ENCODE data around the gene HACL1. TPM values are rescaled to one million over a fixed set of nuclear protein-coding genes. Genes with fewer than 3 reads are reported as not detected.

Gene HACL1
- polyA plus RNA-seq (ENCODE audit: insufficient read length in 4 of 4), result 10 to 100 TPM; 15.4 to 21.8 (median 19.6) TPM

DNA sequence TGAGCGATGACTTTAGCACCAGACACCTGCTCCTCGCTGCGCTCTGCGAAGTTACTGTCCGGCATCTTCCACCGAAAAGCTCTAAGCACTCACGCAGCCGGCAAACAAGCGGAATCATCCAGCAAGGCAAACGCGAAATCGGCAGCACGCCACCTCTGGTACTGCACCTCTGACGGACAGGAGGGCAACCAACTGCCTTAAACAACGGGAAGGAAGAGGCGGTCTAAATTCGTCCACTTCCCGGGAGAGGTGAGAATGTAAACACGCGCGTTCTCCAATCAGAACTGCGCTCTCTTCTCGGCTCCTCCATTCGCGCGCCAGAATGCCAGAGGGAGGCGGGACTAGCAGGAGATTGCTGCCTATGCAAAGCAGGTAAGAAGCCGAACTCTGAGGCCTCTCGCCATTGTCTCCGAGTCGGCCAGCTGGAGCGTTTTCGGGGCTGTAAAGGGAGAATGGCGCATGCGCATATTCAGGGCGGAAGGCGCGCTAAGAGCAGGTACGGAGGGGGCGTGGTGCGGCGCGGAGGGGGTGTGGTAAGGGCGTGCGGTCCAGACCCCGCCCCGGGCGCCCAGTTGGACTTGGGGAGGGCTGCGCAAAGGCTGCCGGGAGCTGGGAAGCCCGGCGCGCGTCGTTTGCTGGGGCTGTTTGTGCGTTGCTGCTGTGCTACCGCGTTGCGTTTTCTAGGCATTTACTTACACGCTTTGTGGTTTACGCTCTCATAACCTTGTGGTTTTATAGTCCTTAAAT, at the start of gene HACL1, which contains the start of gene BTD:
HACL1 (minus strand) TSS at position 171 of the 747 bp plus-strand sequence; CDS start at position 65, 106 bp downstream.
BTD (plus strand) TSS at position 347 of the 747 bp plus-strand sequence. CDS start 33,695 bp downstream, outside the sequence.
- peak; percentile 98 to 99 (median 99) for DNase-seq (ENCODE audit: low read depth in 4 of 4, low spot score in 3 of 4)

DNA sequence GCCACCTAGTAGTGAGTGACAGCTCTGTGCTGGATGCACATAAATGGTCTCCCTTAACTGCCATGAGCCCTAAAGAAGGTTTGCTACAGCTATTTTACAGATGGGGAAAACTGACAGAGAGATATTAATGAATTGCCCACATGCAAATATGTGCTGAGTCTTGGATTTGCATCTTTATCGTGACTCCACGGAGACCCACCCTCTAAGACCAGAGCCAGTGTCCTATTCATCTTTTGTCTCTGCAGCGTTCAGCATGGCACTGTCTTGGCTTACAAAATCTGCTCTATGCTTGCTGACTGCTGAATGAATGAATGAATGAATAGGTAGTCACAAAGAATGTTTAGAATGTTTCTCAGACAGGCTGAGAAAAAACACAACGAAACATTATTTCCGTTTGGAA, 48.5 kb upstream of the HACL1 start:
- no peak for DNase-seq (ENCODE audit: low read depth in 4 of 4, low spot score in 3 of 4)

DNA sequence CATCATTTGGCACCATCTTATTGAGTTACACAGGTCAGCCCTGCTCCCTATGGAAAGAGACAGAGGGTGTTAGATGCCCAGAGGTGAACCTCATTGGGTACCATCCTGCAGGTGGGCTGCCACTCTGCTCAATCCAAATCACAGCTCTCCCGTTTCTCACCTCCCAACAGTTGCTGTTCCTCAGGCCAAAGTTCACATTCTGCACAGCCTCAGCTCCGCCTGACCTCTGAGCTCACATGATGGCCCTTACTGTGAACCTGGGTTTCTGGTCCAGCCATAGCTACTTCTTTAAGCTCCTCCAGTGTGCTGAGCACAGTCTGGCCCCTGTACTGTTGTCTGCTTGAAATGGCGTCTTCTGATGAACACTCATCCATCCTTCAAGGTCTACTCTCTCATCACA, 48.0 kb upstream of the HACL1 start:
- DNase-seq (ENCODE audit: low read depth in 4 of 4, low spot score in 3 of 4), result no peak

DNA sequence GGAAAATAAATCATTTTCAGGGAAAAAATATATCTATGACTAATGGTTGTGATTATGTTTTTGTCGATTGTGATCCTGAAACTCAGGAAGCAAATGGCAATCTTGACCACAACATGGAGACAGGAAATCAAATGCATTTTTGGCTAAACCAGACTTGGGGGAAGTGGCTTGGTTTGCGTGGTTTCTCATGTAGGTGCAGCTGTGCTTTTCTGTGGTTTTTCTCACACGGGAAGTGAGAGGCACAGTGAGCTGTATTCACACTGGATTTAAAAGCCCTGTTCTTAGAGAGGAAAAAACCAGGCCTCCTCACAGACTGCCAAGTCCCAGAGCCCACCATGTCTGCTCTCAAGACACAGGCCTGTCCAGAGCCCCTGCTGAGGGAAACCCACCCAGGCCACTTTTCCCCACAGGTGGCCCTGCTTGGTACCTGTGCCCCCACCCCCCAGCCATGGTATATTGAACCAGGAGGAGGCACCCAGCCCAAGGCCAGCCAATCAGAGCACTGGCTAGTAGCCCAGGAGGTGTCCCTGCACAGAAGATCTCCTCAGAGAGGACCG, 46.3 kb upstream of the HACL1 start:
- DNase-seq (ENCODE audit: low read depth in 4 of 4, low spot score in 3 of 4), result no peak

DNA sequence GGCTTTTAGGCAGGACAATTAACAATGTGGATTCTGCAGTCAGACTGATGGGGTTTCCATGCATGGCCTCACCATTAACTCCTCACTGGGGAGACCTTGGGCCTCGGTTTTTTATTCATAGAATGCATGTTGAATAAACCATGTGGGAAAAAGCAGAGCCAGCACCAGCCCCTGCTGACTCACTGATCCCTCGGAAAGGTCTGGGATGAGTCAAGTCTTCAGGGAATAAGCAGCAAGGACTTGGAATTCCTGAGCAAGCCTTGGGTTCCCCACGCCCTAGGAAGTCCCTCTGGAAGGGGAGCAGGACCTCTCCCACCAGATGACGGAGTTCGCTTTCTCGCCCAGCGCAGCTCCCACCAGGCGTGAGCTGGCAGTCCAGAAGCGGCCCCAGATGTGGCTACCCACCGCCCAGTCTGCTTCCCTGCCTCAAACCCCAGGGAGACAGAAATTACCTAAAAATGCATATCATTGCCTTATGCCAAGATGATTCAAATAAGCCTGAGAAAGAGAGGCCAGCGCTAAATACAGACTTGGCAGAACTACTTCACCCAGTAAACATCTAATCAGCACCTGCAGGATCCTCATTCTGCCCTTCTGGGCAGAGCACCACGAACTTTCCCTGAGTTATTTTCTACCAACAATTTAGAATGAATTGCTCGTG, 45.6 kb upstream of the HACL1 start:
- no peak for DNase-seq (ENCODE audit: low read depth in 4 of 4, low spot score in 3 of 4)

DNA sequence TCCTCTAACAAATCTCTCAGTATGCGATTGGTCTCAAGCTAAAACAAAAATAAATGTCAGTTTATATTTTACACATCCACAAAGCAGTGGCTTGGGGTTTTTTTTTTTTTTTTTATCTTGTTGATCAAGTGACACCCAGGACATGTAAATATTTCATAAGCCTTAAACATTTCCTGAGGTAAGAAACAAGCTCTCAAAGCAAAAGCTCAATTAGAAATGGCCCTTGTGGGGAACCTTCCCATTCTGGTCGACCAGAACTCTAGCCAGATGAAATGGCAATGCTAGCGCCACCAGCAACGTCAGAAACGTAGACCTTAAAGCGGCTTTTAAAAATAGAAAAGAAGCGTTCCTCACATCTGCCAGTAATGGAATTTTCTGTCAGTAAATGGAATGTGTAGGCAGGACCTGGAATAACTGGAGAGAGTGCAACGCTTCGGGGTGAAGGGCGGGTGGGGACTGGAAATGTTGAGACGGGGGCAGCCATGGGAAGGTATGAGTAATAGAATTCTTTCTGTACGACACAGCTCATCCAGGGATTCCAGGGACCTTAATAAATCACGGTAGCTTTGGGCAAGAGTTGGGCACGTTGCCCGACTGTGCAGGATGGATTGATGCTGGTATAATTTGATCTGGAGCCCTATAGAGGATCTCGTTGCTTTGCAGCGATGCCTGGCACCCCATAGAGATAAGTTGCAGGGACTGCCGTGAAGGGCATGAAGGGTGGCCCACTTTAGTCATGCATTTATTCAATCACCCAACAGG, 44.6 kb upstream of the HACL1 start:
- DNase-seq (ENCODE audit: low read depth in 4 of 4, low spot score in 3 of 4), result no peak

DNA sequence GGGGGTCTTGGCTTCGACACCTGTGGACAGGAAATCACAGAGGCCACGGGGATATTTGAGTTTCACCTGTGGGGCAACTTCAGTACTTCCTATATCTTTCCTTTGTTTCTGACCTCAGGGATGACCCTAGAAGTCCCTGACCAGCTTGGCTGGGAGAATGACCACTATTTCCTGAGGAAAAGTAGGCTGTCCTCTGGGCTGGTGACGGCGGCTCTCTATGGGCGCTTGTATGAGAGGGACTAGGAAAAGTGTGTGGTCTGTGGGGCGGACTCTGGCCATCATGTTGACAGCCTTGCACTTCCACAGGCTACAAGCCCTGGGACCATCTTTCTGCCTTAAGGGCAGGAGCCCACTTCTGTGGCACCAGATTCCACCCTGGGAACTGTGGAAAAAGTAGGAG, 43.9 kb upstream of the HACL1 start:
- DNase-seq (ENCODE audit: low read depth in 4 of 4, low spot score in 3 of 4), result no peak

DNA sequence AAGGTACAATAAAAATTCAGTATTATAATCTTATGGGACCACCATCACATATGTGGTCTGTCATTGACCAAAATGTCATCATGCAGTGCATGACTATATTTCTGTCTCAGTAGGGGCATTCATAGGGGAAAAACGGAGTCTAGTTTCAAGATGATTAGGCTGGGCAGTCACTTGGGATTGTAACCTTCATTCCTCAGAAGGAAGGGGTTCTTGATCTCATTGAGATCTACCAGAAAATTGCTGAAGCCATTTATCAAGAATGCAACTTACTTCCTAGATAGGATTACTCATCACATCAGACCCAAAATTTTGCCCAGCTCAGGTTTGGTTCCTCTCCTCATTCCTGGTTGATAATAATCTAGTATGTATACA, 37.5 kb upstream of the HACL1 start:
- no peak for DNase-seq (ENCODE audit: low read depth in 4 of 4, low spot score in 3 of 4)

DNA sequence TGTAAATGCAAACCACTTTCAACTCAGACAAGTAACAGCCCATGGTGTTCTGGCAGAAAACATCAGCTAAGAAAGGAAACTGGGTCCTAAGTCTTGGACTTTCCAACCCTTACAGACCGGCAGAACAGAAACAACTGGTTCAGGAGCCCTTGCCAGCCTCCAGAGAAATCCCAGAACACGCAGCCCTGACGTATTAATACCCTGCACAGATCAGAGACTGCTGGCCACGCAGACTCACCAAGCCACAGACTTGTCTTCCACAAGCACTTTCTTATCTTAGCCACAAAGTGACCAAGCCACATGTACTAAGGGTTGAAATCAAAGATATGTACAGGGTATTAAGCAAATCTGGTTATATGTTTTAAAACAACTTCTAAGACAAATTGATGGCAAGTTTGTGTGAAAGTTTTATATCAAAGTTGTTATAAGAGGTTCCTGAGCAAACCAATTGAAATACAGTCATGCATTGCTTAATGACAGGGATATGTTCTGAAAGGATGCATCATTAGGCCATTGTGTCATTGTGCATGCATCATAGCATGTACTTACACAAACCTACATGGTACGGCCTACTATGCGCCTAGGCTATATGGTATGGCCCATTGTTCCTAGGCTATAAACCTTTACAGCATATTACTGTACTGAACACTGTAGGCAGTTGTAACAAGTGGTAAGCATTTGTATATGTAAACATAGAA, 37.0 kb upstream of the HACL1 start:
- no peak for DNase-seq (ENCODE audit: low read depth in 4 of 4, low spot score in 3 of 4)

DNA sequence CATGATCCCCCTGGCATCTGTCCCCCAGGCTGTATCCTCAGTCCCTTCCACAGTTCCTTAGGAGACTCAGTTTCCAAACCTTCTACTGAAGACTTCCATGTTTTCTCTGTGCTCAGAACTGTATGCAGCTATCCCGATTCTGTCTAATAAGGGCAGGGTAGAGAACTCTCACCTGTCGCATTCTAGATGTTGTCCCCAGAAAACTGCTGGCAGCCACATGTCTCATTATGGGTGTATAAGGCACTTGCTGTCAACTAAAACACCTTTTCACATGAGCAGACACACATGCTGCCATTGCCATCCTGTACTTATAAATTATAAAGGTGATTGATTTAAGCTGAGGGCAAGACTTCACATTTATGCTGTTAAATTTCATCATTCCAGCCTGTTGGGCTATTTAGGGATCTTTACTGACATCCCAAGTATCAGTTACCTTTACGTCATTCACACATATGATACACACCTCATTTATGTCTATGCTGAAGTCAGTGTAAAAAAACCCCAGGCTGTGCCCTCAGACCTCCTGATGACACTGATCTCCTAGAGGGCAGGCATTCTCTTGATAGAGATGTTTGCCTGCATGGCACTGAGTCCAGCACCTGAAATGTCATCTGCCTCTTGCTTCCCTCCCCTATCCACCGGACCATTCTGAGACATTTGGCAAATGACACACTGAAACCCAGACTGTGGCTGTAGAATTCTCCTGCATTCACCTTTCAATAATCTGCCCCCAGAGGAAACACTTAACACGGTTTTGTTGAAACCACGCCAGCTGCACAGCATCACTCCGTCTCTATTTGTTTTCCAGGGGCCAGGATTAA, 36.0 kb upstream of the HACL1 start:
- no peak for DNase-seq (ENCODE audit: low read depth in 4 of 4, low spot score in 3 of 4)

DNA sequence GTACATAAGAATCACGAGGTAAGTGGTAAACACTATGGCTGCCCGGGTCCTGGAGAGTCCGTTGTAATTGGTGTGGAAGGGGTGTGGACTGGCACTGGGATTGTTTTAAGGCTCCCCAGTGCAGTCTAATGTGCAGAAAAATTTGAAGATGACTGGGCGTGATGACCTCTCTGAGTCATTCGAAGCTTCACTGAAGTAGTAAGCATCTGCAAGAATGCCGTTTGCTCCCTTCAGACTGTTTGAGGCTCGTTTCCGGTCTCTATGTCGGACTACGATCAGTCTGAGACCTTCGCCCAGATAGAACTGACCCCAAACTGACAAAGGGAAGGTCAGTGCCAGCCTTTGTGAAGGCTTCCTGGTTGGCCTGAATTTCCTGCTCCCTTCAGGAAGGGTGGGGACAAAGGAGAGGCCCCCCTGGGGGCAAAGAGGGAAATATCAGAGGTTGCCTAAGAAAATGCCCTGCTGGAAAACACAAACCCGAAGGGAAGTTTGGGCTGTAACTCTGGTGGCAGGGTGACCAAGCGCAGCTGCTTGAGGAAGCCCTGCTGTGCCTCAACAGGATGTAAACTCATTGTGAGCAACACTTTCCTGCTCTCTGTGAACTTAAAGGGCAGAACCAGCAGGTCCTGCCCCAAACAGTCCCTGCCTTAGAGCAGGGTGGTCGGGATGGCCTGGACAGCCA, 34.8 kb upstream of the HACL1 start:
- DNase-seq (ENCODE audit: low read depth in 4 of 4, low spot score in 3 of 4), result no peak

DNA sequence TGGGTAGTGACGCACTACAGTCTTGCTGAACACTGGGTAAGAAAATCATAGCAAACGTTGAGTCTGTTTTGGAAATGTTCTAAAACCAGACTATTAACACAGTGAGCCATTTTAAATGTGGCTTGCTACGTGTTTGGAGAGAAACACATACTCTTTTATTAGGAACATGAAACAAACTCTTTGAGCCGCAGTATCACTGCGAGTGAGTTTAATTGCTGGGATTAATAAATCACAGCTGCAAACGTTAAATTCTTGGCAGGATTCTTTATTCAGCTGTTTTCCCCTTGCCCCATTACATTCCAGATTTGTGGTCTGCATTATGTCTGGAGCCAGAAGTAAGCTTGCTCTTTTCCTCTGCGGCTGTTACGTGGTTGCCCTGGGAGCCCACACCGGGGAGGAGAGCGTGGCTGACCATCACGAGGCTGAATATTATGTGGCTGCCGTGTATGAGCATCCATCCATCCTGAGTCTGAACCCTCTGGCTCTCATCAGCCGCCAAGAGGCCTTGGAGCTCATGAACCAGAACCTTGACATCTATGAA, 33.8 kb upstream of the HACL1 start:
- DNase-seq (ENCODE audit: low read depth in 4 of 4, low spot score in 3 of 4), result peak in 2 of 4 donors; percentile 42 to 63

DNA sequence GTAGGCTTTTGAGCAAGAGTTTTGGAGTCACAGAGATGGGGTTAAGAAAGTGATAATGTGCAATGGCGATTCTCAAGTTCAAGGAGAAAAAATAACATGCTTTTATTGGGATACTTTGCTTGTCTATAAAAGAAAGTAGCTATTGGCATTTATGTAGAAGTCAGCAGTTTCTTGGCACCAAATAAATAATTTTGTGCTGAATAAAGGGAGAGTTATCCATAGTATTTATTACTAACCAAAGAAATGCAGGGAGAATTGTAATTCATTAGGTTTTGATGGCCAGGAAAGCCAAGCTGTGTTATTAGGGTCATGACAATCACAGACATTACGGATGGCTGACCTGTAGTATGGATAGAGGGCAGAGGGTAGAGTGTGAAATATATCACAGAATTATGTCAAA, 33.3 kb upstream of the HACL1 start:
- no peak for DNase-seq (ENCODE audit: low read depth in 4 of 4, low spot score in 3 of 4)

DNA sequence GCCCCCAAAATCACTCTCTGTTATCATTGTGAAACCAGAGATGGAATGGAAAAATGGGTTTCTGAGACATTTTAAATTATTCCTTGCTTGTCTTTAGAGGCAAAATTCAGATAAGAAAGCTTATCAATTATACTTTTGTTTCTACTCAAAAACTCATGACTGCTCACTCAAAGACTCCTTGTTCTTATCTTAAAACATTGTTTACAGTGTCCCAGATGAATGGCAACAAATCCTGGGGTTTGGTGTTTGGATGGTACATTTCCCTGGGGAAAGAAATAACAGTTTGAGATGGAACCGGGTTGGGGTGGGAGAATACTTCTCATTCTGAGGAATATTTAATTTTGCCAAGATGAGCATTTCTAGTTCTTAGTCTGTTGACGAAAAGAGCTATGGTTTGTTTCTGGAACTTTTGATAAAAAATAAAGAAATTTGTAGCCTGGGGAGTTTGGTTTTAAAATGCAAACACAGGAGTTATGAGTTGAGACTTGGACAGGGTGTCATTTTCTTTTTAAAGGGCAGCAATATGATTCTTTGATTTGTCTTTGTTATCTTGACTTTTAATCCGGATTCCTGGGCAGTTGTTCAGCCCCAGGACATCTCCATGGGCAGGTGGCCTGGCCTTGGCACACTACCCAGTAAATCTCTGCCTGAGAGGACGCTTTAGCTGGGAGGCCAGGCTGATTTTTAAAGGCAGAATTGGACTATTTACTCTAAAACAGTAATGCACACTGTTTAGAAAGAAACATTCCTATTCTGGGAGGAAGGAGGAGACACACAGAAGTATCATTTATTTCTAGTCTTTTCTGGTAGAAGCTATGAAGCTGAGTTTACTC, 32.6 kb upstream of the HACL1 start:
- no peak for DNase-seq (ENCODE audit: low read depth in 4 of 4, low spot score in 3 of 4)

DNA sequence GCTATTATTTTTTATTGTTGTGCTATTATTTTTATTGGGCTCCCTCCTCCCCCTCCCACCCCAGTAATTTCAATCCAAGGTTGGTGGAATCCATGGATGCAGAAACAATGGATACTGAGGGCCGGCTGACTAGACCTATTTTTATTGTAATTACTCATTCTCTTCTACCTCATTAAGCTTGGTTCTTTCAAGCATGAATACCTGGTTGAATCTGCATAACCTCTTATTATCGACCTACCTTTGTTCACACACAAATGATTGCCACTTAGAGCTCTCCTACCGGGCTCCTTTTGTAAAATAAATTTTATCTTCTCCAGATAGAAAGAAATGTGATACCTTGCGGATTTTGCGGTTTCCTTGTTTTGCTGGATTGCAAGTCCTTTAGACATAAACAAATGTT, 31.8 kb upstream of the HACL1 start:
- DNase-seq (ENCODE audit: low read depth in 4 of 4, low spot score in 3 of 4), result no peak

DNA sequence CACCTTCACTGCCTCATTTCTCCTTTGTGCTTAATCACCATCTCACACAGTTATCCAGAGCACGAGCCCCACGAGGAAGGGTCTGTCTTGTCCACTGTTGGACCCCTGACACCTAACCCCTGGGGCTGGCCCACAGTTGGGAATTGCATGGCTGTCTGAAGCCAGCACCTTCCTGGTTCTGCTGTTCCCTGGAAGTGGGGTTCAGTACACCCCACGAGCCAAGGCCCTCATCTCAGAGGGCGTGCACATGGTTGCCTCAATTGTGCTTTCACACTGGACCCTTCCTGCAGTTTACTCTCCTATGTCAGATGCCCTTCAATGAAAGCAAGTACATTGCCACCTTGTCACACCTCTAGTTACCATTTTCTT, 30.8 kb upstream of the HACL1 start:
- DNase-seq (ENCODE audit: low read depth in 4 of 4, low spot score in 3 of 4), result no peak

DNA sequence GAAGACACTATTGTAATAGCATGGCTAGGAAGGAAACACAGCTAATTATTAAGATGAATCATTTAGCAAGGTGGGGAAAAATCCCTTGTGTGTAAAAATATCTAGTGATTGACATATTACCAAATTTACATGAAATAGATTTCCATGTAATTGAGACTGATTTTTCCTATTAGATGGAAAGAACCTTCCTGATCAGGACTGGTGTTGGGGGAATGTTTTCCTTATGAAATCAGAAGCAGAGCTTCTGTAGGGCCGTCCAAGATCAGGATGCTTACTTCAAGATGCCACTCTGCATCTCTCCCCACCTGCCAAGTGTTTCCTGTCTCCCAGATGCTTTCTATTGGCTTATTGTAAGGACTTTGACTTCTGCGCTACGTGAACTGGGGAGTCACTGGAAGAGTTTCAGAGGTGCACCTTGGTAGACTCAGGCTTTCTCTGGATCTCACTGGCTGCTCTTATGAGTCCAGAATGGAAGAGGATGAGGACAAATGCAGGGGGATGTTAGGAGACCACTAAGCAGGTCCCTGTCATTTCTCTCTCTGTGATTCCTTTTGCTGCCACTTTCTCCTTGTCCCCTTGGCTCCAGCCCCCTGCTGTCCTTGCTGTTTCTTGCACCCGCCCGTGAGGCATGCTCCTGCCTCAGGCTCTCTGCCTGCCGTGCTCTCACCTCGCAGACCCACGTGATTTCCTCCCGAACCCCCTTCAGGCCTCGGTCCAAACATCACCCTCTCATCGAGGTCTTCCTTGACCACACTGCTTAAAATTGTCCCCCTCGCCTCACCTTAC, 30.2 kb upstream of the HACL1 start:
- no peak for DNase-seq (ENCODE audit: low read depth in 4 of 4, low spot score in 3 of 4)
